Lower lobe of right lung (tissue), 2 donors: ENCODE results near the gene CADM3. TPM values are rescaled to one million over a fixed set of nuclear protein-coding genes. Genes with fewer than 3 reads are reported as not detected.

Experiments used
- ATAC-seq, 2 donors: fragments of 200-7000 bp; cut with Tn5 transposase; one replicate each; pipeline ENCODE4 v1.9.1; 2020 to 2022; ENCODE audit warnings: mild to moderate bottlenecking in 2 of 2, moderate library complexity in 2 of 2
- DNase-seq: peaks from one replicate; pipeline ENCODE4 v3.0.0-alpha.2; 2020
- H3K27ac ChIP-seq: fragments of 200-600 bp; one replicate; pipeline ENCODE4 v1.8.0; 2022
- H3K27me3 ChIP-seq: fragments of 200-600 bp; one replicate; pipeline ENCODE4 v1.8.0; 2022; ENCODE audit warnings: low read depth
- H3K36me3 ChIP-seq: fragments of 200-600 bp; one replicate; pipeline ENCODE4 v1.8.0; 2022; ENCODE audit warnings: mild to moderate bottlenecking
- H3K4me1 ChIP-seq: fragments of 200-600 bp; one replicate; pipeline ENCODE4 v1.8.0; 2022
- H3K4me3 ChIP-seq: fragments of 200-600 bp; one replicate; pipeline ENCODE4 v1.8.0; 2022; ENCODE audit warnings: mild to moderate bottlenecking
- H3K9me3 ChIP-seq: fragments of 200-600 bp; one replicate; pipeline ENCODE4 v1.8.0; 2022
- intact Hi-C: fragments of 100-400 bp; cut with DNase I; formaldehyde crosslinking; loops from one replicate; pipeline ENCODE4 v1.11.0; 2022
- total RNA-seq: library from RNA; stranded (reverse); fragmentation: NEBNext Ultra II Directional; extraction: Animal tissue kit (Norgen Biotek cat#: 25700); gene quantifications from one replicate; pipeline ENCODE4 v1.2.1, GENCODE V29; 2021
- TF ChIP-seq, protein P1 (sequence below): fragments of 200-600 bp; IDR thresholded peaks from one replicate; pipeline ENCODE4 v1.8.0; 2022; ENCODE audit warnings: antibody characterized with exemption, mild to moderate bottlenecking
- donor health status: DM: no; HTN: yes; CAD: no; lungs with severe emphysema.

The CADM3 gene
- total RNA-seq, 1 donor from 2014 or later: 8.8 TPM

DNA sequence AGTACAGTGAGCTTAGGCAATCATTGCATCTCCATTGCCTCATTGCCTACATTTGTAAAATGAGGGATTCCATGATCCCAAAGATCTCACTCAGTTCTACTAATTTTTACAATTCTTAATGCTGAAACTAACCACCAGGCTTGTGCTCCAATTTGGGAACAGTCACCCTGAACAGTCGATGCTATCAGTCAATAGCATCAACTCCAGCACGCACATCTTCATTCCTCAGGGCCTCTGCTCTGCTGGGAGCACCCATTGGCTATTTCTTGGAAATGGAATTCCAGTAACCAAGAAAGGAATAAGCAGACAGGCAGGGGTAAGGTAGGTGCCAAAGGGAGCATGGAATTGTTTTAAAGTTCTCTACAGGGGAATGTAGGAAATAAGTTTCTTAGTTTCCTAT lies 19.0 kb downstream of the CADM3 start:
- Histone ChIP-seq H3K36me3 (no peaks in the 10 kb centered on the region), H3K4me1 (no peaks in the 10 kb centered on the region), H3K27me3 (peaks cover 23% of the 10 kb centered on the region), H3K9me3 (no peaks in the 10 kb centered on the region), H3K4me3 (no peak overlapping the region), H3K27ac (no peak overlapping the region)
- intact Hi-C loops: no loop called here
- ATAC-seq (no peak), DNase-seq (no peak)
- TF ChIP-seq, protein P1, sequence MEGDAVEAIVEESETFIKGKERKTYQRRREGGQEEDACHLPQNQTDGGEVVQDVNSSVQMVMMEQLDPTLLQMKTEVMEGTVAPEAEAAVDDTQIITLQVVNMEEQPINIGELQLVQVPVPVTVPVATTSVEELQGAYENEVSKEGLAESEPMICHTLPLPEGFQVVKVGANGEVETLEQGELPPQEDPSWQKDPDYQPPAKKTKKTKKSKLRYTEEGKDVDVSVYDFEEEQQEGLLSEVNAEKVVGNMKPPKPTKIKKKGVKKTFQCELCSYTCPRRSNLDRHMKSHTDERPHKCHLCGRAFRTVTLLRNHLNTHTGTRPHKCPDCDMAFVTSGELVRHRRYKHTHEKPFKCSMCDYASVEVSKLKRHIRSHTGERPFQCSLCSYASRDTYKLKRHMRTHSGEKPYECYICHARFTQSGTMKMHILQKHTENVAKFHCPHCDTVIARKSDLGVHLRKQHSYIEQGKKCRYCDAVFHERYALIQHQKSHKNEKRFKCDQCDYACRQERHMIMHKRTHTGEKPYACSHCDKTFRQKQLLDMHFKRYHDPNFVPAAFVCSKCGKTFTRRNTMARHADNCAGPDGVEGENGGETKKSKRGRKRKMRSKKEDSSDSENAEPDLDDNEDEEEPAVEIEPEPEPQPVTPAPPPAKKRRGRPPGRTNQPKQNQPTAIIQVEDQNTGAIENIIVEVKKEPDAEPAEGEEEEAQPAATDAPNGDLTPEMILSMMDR: no peak

GRCh38 chr1:159196543-159196942 lies 25.1 kb downstream of the CADM3 start:
- Histone ChIP-seq H3K4me3 (no peak overlapping the region), H3K36me3 (no peaks in the 10 kb centered on the region), H3K27ac (no peak overlapping the region), H3K27me3 (peaks cover 14% of the 10 kb centered on the region), H3K4me1 (no peaks in the 10 kb centered on the region), H3K9me3 (no peaks in the 10 kb centered on the region)
- DNase-seq: no peak
- ATAC-seq: no peak
- intact Hi-C loops: no loop called here
- TF ChIP-seq, protein P1: no peak

GRCh38 chr1:159197561-159198557 lies 26.4 kb downstream of the CADM3 start:
- H3K4me1 ChIP-seq: no peaks in the 10 kb centered on the region
- DNase-seq: peak; percentile 56
- no peak overlapping the region for H3K4me3 ChIP-seq
- H3K27me3 ChIP-seq: peaks cover 14% of the 10 kb centered on the region
- H3K9me3 ChIP-seq: no peaks in the 10 kb centered on the region
- intact Hi-C loops: no loop called here
- TF ChIP-seq, protein P1: peak; percentile 87
- H3K36me3 ChIP-seq: no peaks in the 10 kb centered on the region
- H3K27ac ChIP-seq: no peak overlapping the region
- ATAC-seq: peak; percentile 83 to 85

GRCh38 chr1:159199901-159200300 lies 28.5 kb downstream of the CADM3 start:
- ATAC-seq (no peak), DNase-seq (no peak)
- H3K4me1 ChIP-seq: peaks cover 3% of the 10 kb centered on the region
- no peak overlapping the region for H3K27ac ChIP-seq
- peaks cover 11% of the 10 kb centered on the region for H3K27me3 ChIP-seq
- H3K4me3 ChIP-seq: peak overlapping the region; percentile 4
- intact Hi-C loops: no loop called here
- no peaks in the 10 kb centered on the region for H3K9me3 ChIP-seq
- TF ChIP-seq, protein P1: no peak
- no peaks in the 10 kb centered on the region for H3K36me3 ChIP-seq

- DNase-seq: no peak
- TF ChIP-seq, protein P1: no peak
- Histone ChIP-seq H3K27me3 (peaks cover 11% of the 10 kb centered on the region), H3K4me3 (peak overlapping the region; percentile 3), H3K4me1 (peaks cover 3% of the 10 kb centered on the region), H3K27ac (no peak overlapping the region), H3K9me3 (no peaks in the 10 kb centered on the region), H3K36me3 (no peaks in the 10 kb centered on the region)
- no peak for ATAC-seq
- intact Hi-C loops: no loop called here
These were observed 29.4 kb downstream of the CADM3 start for GRCh38 chr1:159200769-159201168.
